Kidney epithelial cell (primary cell): ENCODE results near the gene MMP14. TPM values are rescaled to one million over a fixed set of nuclear protein-coding genes. Genes with fewer than 3 reads are reported as not detected.
"Not testable (repeated sequence)": the region's sequence is repeated elsewhere in the genome, so short reads cannot be mapped to it uniquely, and the experiment has no call there.

Source experiments
- DNase-seq: peaks from one replicate; pipeline ENCODE4 v3.0.0-alpha.2; 2010; ENCODE audit warnings: low read depth
- H3K27me3 ChIP-seq: 2 replicates; pipeline ENCODE4 v1.6.0; 2011; ENCODE audit warnings: low read length; ENCODE audit not compliant: control insufficient read depth, insufficient read depth
- H3K36me3 ChIP-seq: 2 replicates; pipeline ENCODE4 v1.5.1; 2011; ENCODE audit warnings: low read length; ENCODE audit not compliant: control insufficient read depth, insufficient read depth
- H3K4me3 ChIP-seq: 2 replicates; pipeline ENCODE4 v1.5.1; 2011; ENCODE audit warnings: low read depth, mild to moderate bottlenecking, control low read depth, low read length
- total RNA-seq: library from RNA; depleted of rRNA; stranded (reverse); fragments of >200 nt; gene quantifications from 2 replicates; pipeline ENCODE4 v1.2.3, GENCODE V29; 2015
- TF ChIP-seq, protein P1 (sequence below): IDR thresholded peaks from 2 replicates; pipeline ENCODE4 v1.5.1; 2011; ENCODE audit warnings: mild to moderate bottlenecking, moderate library complexity, low read length, control low read depth, inconsistent platforms; ENCODE audit not compliant: insufficient read depth, poor library complexity, severe bottlenecking

MMP14 gene
- total RNA-seq: 650 and 669 TPM in 2 replicates

GRCh38 chr14:22836301-22837113, at the start of gene MMP14:
Gene MMP14, plus strand, starts transcription at chr14:22836585. Its CDS starts 233 bp downstream, at chr14:22836818.
- TF ChIP-seq, protein P1, sequence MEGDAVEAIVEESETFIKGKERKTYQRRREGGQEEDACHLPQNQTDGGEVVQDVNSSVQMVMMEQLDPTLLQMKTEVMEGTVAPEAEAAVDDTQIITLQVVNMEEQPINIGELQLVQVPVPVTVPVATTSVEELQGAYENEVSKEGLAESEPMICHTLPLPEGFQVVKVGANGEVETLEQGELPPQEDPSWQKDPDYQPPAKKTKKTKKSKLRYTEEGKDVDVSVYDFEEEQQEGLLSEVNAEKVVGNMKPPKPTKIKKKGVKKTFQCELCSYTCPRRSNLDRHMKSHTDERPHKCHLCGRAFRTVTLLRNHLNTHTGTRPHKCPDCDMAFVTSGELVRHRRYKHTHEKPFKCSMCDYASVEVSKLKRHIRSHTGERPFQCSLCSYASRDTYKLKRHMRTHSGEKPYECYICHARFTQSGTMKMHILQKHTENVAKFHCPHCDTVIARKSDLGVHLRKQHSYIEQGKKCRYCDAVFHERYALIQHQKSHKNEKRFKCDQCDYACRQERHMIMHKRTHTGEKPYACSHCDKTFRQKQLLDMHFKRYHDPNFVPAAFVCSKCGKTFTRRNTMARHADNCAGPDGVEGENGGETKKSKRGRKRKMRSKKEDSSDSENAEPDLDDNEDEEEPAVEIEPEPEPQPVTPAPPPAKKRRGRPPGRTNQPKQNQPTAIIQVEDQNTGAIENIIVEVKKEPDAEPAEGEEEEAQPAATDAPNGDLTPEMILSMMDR: peak; percentile 54
- no peak for DNase-seq
- peak within 1 kb of the TSS; percentile 94 for H3K4me3 ChIP-seq
- no peaks in the 10 kb centered on the region for H3K36me3 ChIP-seq
- no peaks in the 10 kb centered on the region for H3K27me3 ChIP-seq

DNA sequence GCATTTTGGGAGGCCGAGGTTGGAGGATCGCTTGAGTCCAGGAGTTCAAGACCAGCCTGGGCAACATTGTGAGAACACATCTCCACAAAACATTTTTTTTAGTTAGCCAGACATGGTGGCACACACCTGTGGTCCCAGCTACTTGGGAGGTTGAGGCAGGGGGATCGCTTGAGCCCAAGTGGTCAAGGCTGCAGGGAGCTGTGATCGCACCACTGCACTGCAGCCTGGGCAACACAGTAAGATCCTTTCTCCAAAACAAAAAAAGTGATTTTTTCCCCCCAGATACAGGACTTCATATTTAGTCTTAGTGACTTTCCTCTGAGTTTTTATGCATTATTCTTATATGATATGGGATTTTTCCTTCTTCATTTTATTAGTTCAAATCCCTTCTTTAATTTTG, 49.7 kb upstream of the MMP14 start:
- H3K4me3 ChIP-seq: no peak overlapping the region
- TF ChIP-seq, protein P1: no peak
- no peaks in the 10 kb centered on the region for H3K36me3 ChIP-seq
- DNase-seq: no peak
- H3K27me3 ChIP-seq: no peaks in the 10 kb centered on the region

GRCh38 chr14:22791301-22791700, 45.1 kb upstream of the MMP14 start:
- Histone ChIP-seq H3K27me3 (no peaks in the 10 kb centered on the region), H3K4me3 (no peak overlapping the region), H3K36me3 (no peaks in the 10 kb centered on the region)
- no peak for DNase-seq
- TF ChIP-seq, protein P1: no peak

DNA sequence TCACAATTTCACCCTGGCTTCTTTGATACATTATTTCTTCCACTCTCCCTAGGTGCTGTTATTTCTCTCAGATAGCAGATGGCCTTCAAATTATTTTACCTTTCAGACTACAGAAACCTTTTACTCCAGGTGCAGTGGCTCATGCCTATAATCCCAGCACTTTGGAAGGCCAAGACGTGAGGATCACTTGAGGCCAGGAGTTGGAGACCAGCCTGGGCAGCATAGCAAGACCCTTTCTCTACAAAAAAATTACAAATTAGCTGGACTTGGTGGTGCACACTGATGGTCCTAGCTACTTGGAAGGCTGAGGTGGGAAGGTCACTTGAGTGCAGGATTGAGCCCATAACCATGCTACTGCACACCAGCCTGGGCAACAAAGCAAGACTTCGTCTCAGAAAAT, 44.2 kb upstream of the MMP14 start:
- DNase-seq: no peak
- no peaks in the 10 kb centered on the region for H3K27me3 ChIP-seq
- no peak overlapping the region for H3K4me3 ChIP-seq
- TF ChIP-seq, protein P1: no peak
- H3K36me3 ChIP-seq: no peaks in the 10 kb centered on the region

- not testable (repeated sequence) for H3K4me3 ChIP-seq
Observed at GRCh38 chr14:22793550-22793949, 42.8 kb upstream of the MMP14 start.

GRCh38 chr14:22793976-22794375, 42.4 kb upstream of the MMP14 start:
- DNase-seq: no peak
- TF ChIP-seq, protein P1: no peak
- Histone ChIP-seq H3K36me3 (no peaks in the 10 kb centered on the region), H3K27me3 (no peaks in the 10 kb centered on the region), H3K4me3 (no peak overlapping the region)

More at GRCh38 chr14:22793550-22793949, 42.8 kb upstream of the MMP14 start:
- not testable (repeated sequence) for H3K27me3 ChIP-seq, H3K36me3 ChIP-seq, DNase-seq
